Tibial artery (tissue), 4 donors: ENCODE results near the gene AKIP1.
"Not testable (repeated sequence)": the region's sequence is repeated elsewhere in the genome, so short reads cannot be mapped to it uniquely, and the experiment has no call there.

Experiments used
- DNase-seq, 2 donors: peaks; one replicate each; pipeline ENCODE4 v3.0.0-alpha.2; 2019
- H3K27ac ChIP-seq, 2 donors: fragments of 200-600 bp; sonication (generic) in 1 of 2; 1 replicate in 1 of 2; 2 replicates in 1 of 2; pipeline ENCODE4 v1.5.1; 2018 to 2019; ENCODE audit warnings: mild to moderate bottlenecking in 1 of 2
- H3K27me3 ChIP-seq, 2 donors: fragments of 200-600 bp; sonication (generic) in 1 of 2; one replicate each; pipeline versions ENCODE4 v1.5.1 to v1.6.0; 2016 to 2019
- H3K36me3 ChIP-seq, 3 donors: fragments of 200-600 bp; sonication (generic) in 2 of 3; one replicate each; pipeline ENCODE4 v1.5.1; 2016 to 2019; ENCODE audit warnings: mild to moderate bottlenecking in 2 of 3
- H3K4me1 ChIP-seq, 4 donors: fragments of 200-600 bp; sonication (generic) in 2 of 4; 1 replicate in 3 of 4; 2 replicates in 1 of 4; pipeline ENCODE4 v1.5.1; 2016 to 2019
- H3K4me3 ChIP-seq, 2 donors: fragments of 200-600 bp; sonication (generic) in 1 of 2; 1 replicate in 1 of 2; 2 replicates in 1 of 2; pipeline ENCODE4 v1.5.1; 2018 to 2019; ENCODE audit warnings: mild to moderate bottlenecking in 2 of 2
- H3K9me3 ChIP-seq, 3 donors: fragments of 200-600 bp; sonication (generic) in 1 of 3; one replicate each; pipeline ENCODE4 v1.5.1; 2016 to 2019
- intact Hi-C: fragments of 100-400 bp; cut with DNase I; formaldehyde crosslinking; loops from one replicate; pipeline ENCODE4 v1.15.0; 2023; ENCODE audit warnings: low total_unique reads
- TF ChIP-seq, protein P1 (sequence below), 2 experiments: fragments of 200-600 bp in 1 of 2; fragments of 450-650 bp in 1 of 2; IDR thresholded peaks; one replicate each; pipeline ENCODE4 v1.5.1; 2017 to 2019; ENCODE audit warnings: antibody characterized with exemption in 2 of 2, mild to moderate bottlenecking in 1 of 2, moderate library complexity in 1 of 2

The AKIP1 gene

DNA sequence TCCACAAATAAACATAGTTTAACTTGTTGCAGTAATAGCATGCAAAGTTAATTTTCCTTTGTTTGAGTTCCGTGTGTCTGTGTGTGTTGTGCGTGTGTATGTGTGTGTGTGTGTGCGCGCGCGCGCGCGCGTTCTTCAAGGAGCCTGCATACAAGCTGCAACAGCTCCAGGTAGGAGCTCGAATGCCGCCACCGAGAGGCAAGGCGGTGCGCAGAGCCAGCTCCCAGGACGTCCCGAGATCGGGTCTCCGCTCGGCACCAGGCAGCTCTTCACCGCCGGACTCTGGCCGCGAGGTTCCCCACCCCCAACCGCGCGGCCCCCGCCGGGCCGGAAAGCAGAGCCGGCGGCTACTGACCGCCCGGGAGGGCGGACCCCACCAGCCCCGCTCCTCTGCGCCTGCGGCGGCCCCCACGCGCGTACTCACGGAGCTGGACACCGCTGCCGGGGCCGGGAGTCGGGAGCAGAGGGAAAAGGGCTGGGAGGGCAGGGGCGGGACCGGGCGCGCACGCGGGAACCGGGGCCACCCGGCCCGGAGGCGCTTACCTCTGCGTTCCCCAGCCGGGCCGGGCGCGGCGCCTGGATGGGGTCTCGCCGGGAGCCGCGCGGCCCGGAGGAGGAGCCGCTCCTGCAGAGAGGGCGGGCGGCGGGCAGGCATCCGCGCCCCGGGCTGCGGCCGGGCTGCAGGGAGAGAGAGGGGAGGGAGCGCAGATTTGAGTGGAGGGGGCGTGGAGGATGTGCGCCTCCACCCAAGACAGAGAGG is 40.4 kb upstream of the AKIP1 start:
- DNase-seq, result peak; percentile 34 to 66
- Histone ChIP-seq H3K27me3 (no peaks in the 10 kb centered on the region), H3K4me1 (peaks cover 0 to 8% (median 0%) of the 10 kb centered on the region in 4 donors), H3K4me3 (peak overlapping the region; percentile 75 to 94), H3K36me3 (no peaks in the 10 kb centered on the region), H3K27ac (peak overlapping the region; percentile 67 to 75), H3K9me3 (no peaks in the 10 kb centered on the region)
- intact Hi-C loops, result no loop called here
- TF ChIP-seq, protein P1, sequence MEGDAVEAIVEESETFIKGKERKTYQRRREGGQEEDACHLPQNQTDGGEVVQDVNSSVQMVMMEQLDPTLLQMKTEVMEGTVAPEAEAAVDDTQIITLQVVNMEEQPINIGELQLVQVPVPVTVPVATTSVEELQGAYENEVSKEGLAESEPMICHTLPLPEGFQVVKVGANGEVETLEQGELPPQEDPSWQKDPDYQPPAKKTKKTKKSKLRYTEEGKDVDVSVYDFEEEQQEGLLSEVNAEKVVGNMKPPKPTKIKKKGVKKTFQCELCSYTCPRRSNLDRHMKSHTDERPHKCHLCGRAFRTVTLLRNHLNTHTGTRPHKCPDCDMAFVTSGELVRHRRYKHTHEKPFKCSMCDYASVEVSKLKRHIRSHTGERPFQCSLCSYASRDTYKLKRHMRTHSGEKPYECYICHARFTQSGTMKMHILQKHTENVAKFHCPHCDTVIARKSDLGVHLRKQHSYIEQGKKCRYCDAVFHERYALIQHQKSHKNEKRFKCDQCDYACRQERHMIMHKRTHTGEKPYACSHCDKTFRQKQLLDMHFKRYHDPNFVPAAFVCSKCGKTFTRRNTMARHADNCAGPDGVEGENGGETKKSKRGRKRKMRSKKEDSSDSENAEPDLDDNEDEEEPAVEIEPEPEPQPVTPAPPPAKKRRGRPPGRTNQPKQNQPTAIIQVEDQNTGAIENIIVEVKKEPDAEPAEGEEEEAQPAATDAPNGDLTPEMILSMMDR (IDR thresholded peaks at IDR 0.05), result no peak

DNA sequence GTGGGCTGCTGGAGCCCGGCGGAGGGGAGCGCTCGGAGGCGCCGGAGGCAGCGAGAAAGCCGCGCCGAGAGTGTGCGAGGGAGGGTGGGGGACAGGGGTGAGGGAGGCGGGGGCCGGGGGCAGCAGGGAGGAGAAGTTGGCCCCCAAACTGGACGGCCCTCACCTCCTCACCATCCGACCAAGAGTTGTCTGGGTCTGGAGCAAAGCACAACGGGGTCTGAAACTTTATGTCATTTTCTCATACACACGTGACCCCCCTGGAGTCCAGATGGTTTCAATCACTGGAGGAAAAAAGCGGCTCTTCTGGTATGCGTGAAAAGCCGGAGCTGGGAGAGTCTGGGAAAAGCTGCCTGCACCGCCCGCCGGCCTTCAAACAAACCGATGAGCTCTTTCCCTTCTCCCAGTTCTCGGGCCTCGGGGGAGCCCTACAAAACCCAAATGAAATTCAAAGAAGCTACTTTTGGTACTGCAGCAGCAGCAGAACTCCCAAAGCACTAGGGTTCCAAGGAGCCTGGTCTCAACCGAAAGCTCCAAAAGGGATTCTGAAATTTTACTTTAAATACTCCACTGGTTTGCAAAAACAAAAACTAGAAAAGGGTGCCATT is 39.7 kb upstream of the AKIP1 start:
- no peaks in the 10 kb centered on the region for H3K9me3 ChIP-seq
- H3K4me3 ChIP-seq, result peak overlapping the region; percentile 75 to 94
- H3K36me3 ChIP-seq, result no peaks in the 10 kb centered on the region
- H3K27me3 ChIP-seq, result no peaks in the 10 kb centered on the region
- intact Hi-C loops, result no loop called here
- DNase-seq, result peak; percentile 55 to 77
- peaks cover 0 to 8% (median 0%) of the 10 kb centered on the region in 4 donors for H3K4me1 ChIP-seq
- TF ChIP-seq, protein P1 (IDR thresholded peaks at IDR 0.05), result no peak
- H3K27ac ChIP-seq, result peak overlapping the region; percentile 67 to 75

DNA sequence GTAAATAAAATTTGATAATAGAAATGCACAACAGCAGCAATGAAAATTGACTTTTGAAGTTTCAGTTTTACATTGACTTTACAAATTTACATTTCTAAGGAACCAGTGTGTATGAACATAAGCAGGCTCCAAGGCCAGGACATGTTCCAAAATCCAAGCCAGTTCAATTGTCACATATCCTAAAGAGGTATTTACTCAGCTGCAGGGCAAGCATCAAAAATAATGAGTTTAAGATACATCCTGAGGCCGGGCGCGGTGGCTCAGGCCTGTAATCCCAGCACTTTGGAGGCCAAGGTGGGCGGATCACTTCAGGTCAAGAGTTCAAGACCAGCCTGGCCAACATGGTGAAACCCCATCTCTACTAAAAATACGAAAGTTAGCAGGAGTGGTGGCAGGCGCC is 39.0 kb upstream of the AKIP1 start:
- Histone ChIP-seq H3K27me3 (no peaks in the 10 kb centered on the region), H3K4me3 (peak overlapping the region in 1 of 2 donors; percentile 75), H3K36me3 (no peaks in the 10 kb centered on the region), H3K4me1 (peaks cover 0 to 8% (median 0%) of the 10 kb centered on the region in 4 donors), H3K27ac (peak overlapping the region; percentile 67 to 75), H3K9me3 (no peaks in the 10 kb centered on the region)
- TF ChIP-seq, protein P1 (IDR thresholded peaks at IDR 0.05), result no peak
- no peak for DNase-seq
- intact Hi-C loops, result no loop called here

DNA sequence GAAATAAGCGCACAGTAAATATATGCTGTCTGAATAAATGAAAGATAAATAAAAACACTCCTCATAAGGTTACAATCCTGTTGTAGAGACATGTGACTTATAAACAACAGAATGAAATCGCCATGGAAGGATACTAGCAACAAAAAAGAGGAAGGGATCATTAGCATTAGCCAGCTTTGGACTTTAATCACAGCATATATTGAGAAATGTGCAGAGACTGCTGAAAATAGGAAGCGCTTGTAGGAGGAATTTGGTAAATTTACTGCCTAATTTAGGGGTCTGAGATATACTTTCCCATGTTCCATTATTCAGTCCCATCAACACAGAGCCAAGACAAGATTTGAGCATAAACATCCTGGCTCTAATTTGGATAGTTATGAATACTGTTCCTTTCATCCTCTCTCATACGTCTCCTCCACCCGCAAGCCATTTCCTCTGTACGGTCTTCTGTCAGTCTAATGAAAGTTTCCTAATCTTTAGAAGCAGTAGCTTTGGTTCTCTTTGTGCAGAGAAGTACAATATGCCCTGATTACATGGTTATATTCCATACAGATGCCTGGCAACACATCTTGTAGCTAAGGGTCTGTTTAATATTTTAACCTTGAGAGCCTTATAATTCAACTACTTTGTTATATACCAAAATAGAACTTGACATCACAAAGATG is 37.1 kb upstream of the AKIP1 start:
- no peak overlapping the region for H3K27ac ChIP-seq
- H3K4me3 ChIP-seq, result no peak overlapping the region
- TF ChIP-seq, protein P1 (IDR thresholded peaks at IDR 0.05), result no peak
- H3K27me3 ChIP-seq, result no peaks in the 10 kb centered on the region
- intact Hi-C loops, result no loop called here
- no peaks in the 10 kb centered on the region for H3K9me3 ChIP-seq
- DNase-seq, result no peak
- H3K4me1 ChIP-seq, result peaks cover 0 to 8% (median 0%) of the 10 kb centered on the region in 4 donors
- no peaks in the 10 kb centered on the region for H3K36me3 ChIP-seq

DNA sequence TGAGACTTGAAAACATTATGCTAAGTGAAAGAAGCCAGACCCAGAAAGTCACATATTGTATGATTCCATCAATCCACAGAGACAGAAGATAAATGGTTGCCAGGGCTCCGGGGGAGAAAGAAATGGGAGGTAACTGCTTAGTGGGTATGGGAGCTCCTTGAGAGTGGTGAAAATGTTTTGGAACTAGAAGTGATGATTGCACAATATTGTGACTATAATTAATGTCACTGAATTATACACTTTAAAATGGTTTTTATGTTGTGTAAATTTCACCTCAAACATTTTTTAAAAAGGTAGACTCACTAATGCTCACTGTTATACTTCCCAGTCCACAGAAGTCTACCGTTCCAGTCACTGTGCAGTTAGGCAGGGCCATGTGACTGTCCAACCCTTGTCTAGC is 32.2 kb upstream of the AKIP1 start:
- intact Hi-C loops, result no loop called here
- Histone ChIP-seq H3K27me3 (no peaks in the 10 kb centered on the region), H3K4me3 (no peak overlapping the region), H3K9me3 (no peaks in the 10 kb centered on the region), H3K27ac (no peak overlapping the region), H3K4me1 (no peaks in the 10 kb centered on the region), H3K36me3 (no peaks in the 10 kb centered on the region)
- TF ChIP-seq, protein P1 (IDR thresholded peaks at IDR 0.05), result no peak
- DNase-seq, result no peak

DNA sequence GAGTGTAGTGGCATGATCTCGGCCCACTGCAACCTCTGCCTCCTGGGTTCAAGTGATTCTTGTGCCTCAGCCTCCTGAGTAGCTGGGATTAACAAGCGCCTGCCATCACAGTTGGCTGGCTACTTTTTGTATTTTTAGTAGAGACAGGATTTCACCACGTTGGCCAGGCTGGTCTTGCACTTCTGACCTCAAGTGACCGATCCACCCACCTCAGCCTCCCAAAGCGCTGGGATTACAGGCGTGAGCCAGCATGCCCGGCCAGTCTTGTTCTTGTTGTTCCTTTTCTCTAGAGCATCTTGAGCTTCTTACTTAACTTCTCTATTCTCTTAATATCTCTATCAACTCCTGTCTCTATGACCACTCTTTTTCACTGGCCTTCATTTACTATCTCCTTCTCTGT is 29.4 kb upstream of the AKIP1 start:
- H3K27ac ChIP-seq, H3K4me3 ChIP-seq, H3K36me3 ChIP-seq, intact Hi-C loops, H3K27me3 ChIP-seq, DNase-seq, H3K4me1 ChIP-seq, H3K9me3 ChIP-seq: not testable (repeated sequence)
